Liver (tissue), 9 donors: ENCODE results near the gene FAM25A. TPM values are rescaled to one million over a fixed set of nuclear protein-coding genes. Genes with fewer than 3 reads are reported as not detected.

Experiments used
- DNase-seq: peaks from one replicate; pipeline ENCODE4 v3.0.0-alpha.2; 2017; ENCODE audit warnings: low spot score
- H3K27ac ChIP-seq, 2 donors: one replicate each; pipeline ENCODE4 v1.7.0; 2013; ENCODE audit warnings: inconsistent platforms in 2 of 2, low read length in 2 of 2, control low read depth in 1 of 2, low read depth in 1 of 2, mild to moderate bottlenecking in 1 of 2
- H3K27me3 ChIP-seq, 4 donors: one replicate each; pipeline versions ENCODE4 v1.6.1 to v1.7.0; 2013; ENCODE audit warnings: low read length in 3 of 4, inconsistent platforms in 1 of 4, mild to moderate bottlenecking in 1 of 4, moderate library complexity in 1 of 4; ENCODE audit not compliant: control insufficient read depth in 4 of 4, insufficient read depth in 4 of 4
- H3K36me3 ChIP-seq, 4 donors: one replicate each; pipeline versions ENCODE4 v1.6.1 to v1.7.0; 2013; ENCODE audit warnings: low read length in 3 of 4, mild to moderate bottlenecking in 3 of 4, low read depth in 1 of 4, moderate library complexity in 1 of 4; ENCODE audit not compliant: control insufficient read depth in 4 of 4, insufficient read depth in 3 of 4
- H3K4me1 ChIP-seq, 4 donors: one replicate each; pipeline versions ENCODE4 v1.6.1 to v1.7.0; 2013; ENCODE audit warnings: low read length in 3 of 4, mild to moderate bottlenecking in 3 of 4, moderate library complexity in 1 of 4; ENCODE audit not compliant: control insufficient read depth in 4 of 4, insufficient read depth in 4 of 4
- H3K4me3 ChIP-seq, 3 donors: one replicate each; pipeline versions ENCODE4 v1.6.1 to v1.7.0; 2013; ENCODE audit warnings: low read length in 3 of 3, control low read depth in 1 of 3, low read depth in 1 of 3, mild to moderate bottlenecking in 1 of 3
- H3K9ac ChIP-seq, 2 donors: one replicate each; pipeline ENCODE4 v1.7.0; 2013; ENCODE audit warnings: low read length in 2 of 2, mild to moderate bottlenecking in 2 of 2, moderate library complexity in 2 of 2, control low read depth in 1 of 2, low read depth in 1 of 2
- H3K9me3 ChIP-seq, 4 donors: one replicate each; pipeline versions ENCODE4 v1.6.1 to v1.7.0; 2013; ENCODE audit warnings: low read length in 3 of 4; ENCODE audit not compliant: control insufficient read depth in 4 of 4
- EGR1 ChIP-seq, 2 donors: IDR thresholded peaks; 2 replicates each; pipeline ENCODE4 v1.6.1; 2016 to 2018; ENCODE audit warnings: antibody characterized with exemption in 2 of 2, low read depth in 2 of 2
- FOXA1 ChIP-seq: IDR thresholded peaks from 2 replicates; pipeline ENCODE4 v1.6.1; 2016; ENCODE audit warnings: antibody characterized with exemption
- FOXA2 ChIP-seq: IDR thresholded peaks from 2 replicates; pipeline ENCODE4 v1.6.1; 2016; ENCODE audit warnings: antibody characterized with exemption
- GABPA ChIP-seq, 2 donors: IDR thresholded peaks in 1 of 2; conservative IDR thresholded peaks in 1 of 2; 2 replicates each; pipeline ENCODE4 v1.6.1; 2016; ENCODE audit warnings: antibody characterized with exemption in 2 of 2, mild to moderate bottlenecking in 1 of 2, moderate library complexity in 1 of 2
- HNF4A ChIP-seq, 2 donors: conservative IDR thresholded peaks; 2 replicates each; pipeline ENCODE4 v1.6.1; 2016; ENCODE audit warnings: antibody characterized with exemption in 2 of 2, mild to moderate bottlenecking in 2 of 2
- HNF4G ChIP-seq: IDR thresholded peaks from 2 replicates; pipeline ENCODE4 v1.6.1; 2016; ENCODE audit warnings: antibody characterized with exemption
- JUND ChIP-seq, 2 donors: IDR thresholded peaks; 2 replicates each; pipeline ENCODE4 v1.6.1; 2016; ENCODE audit warnings: antibody characterized with exemption in 2 of 2
- NR2F2 ChIP-seq: IDR thresholded peaks from 2 replicates; pipeline ENCODE4 v1.6.1; 2016; ENCODE audit warnings: antibody characterized with exemption
- RAD21 ChIP-seq, 2 donors: IDR thresholded peaks; 2 replicates each; pipeline ENCODE4 v1.6.1; 2016; ENCODE audit warnings: antibody characterized with exemption in 2 of 2, mild to moderate bottlenecking in 2 of 2
- RXRA ChIP-seq, 2 donors: IDR thresholded peaks; 2 replicates each; pipeline ENCODE4 v1.6.1; 2017 to 2018; ENCODE audit warnings: antibody characterized with exemption in 2 of 2, mild to moderate bottlenecking in 1 of 2
- SP1 ChIP-seq: IDR thresholded peaks from 2 replicates; pipeline ENCODE4 v1.6.1; 2018; ENCODE audit warnings: antibody characterized with exemption, mild to moderate bottlenecking
- TAF1 ChIP-seq: conservative IDR thresholded peaks from 2 replicates; pipeline ENCODE4 v1.6.1; 2016; ENCODE audit warnings: antibody characterized with exemption, mild to moderate bottlenecking
- YY1 ChIP-seq: IDR thresholded peaks from 2 replicates; pipeline ENCODE4 v1.6.1; 2016; ENCODE audit warnings: antibody characterized with exemption, mild to moderate bottlenecking
- WGBS: extraction: QIAGEN DNeasy Blood & Tissue Kit; methylation state at CpG from one replicate; pipeline ENCODE4 v1.1.7; 2013; 5-methylcytosine and 5-hydroxymethylcytosine counted together
- polyA plus RNA-seq, 2 donors: library from polyadenylated mRNA; stranded (reverse) in 1 of 2; unstranded in 1 of 2; fragments of 200-250 nt in 1 of 2; fragments of >200 nt in 1 of 2; fragmentation: Nextera tagmentation in 1 of 2; extraction: Ambion mirVana in 1 of 2; gene quantifications; one replicate each; pipeline versions ENCODE4 v1.2.1 to v1.2.3, GENCODE V29; 2013 to 2015
- total RNA-seq, 2 donors: library from RNA; depleted of rRNA; stranded (reverse); fragments of >200 nt; gene quantifications; one replicate each; pipeline ENCODE4 v1.2.3, GENCODE V29; 2014
- TF ChIP-seq, protein P1 (sequence below): IDR thresholded peaks from 2 replicates; pipeline ENCODE4 v1.6.1; 2016; ENCODE audit warnings: antibody characterized with exemption
- TF ChIP-seq, protein P2 (sequence below): IDR thresholded peaks from 2 replicates; pipeline ENCODE4 v1.6.1; 2016; ENCODE audit warnings: antibody characterized with exemption
- TF ChIP-seq, protein P3 (sequence below): IDR thresholded peaks from 2 replicates; pipeline ENCODE4 v1.6.1; 2016; ENCODE audit warnings: antibody characterized with exemption, mild to moderate bottlenecking
- TF ChIP-seq, protein P4 (sequence below): IDR thresholded peaks from 2 replicates; pipeline ENCODE4 v1.6.1; 2016; ENCODE audit warnings: antibody characterized with exemption
- TF ChIP-seq, protein P5 (sequence below): fragments of 150-350 bp; IDR thresholded peaks from 2 replicates; pipeline ENCODE4 v1.5.1; 2017; ENCODE audit warnings: improper control_type of control experiment, low read depth, low read length; ENCODE audit not compliant: missing input control
- donor health status: healthy.
- donor health status: healthy.
- donor health status: healthy.
- donor health status: healthy.
- donor health status: healthy.

Gene FAM25A
- total and polyA plus RNA-seq, 4 donors: not detected

DNA sequence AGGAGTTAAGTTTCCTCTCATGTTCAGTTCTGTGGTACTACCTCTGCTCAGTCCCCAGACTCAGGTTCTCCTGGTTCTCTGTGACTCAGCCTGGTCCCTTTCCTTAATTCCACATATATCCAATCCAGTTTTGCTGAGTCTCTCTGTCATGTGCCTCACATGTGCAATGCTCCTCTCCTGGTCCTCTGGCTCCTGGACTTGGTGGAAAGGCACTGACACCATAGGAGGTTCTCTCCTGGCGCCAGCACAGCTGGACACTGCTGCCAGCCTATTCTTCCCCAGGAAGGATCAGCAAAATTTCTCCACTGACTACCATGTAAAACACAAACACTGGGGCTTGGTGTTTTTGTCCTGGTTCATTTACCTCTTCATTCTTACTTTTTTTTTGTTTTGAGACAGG is 46.8 kb downstream of the FAM25A start:
- TF ChIP-seq, protein P1, sequence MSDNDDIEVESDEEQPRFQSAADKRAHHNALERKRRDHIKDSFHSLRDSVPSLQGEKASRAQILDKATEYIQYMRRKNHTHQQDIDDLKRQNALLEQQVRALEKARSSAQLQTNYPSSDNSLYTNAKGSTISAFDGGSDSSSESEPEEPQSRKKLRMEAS: no peak
- TF ChIP-seq, protein P2, sequence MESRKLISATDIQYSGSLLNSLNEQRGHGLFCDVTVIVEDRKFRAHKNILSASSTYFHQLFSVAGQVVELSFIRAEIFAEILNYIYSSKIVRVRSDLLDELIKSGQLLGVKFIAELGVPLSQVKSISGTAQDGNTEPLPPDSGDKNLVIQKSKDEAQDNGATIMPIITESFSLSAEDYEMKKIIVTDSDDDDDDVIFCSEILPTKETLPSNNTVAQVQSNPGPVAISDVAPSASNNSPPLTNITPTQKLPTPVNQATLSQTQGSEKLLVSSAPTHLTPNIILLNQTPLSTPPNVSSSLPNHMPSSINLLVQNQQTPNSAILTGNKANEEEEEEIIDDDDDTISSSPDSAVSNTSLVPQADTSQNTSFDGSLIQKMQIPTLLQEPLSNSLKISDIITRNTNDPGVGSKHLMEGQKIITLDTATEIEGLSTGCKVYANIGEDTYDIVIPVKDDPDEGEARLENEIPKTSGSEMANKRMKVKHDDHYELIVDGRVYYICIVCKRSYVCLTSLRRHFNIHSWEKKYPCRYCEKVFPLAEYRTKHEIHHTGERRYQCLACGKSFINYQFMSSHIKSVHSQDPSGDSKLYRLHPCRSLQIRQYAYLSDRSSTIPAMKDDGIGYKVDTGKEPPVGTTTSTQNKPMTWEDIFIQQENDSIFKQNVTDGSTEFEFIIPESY: no peak
- TF ChIP-seq SP1 (no peak), RAD21 (IDR thresholded peaks at IDR 0.05) (no peak), EGR1 (IDR thresholded peaks at IDR 0.05; ENCODE audit: low read depth in 2 of 2) (no peak), TAF1 (no peak), JUND (IDR thresholded peaks at IDR 0.05) (no peak), GABPA (IDR thresholded peaks at IDR 0.05 in 1 of 2, conservative IDR thresholded peaks at IDR 0.05 in 1 of 2) (no peak), FOXA2 (no peak), YY1 (no peak), HNF4A (conservative IDR thresholded peaks at IDR 0.05) (no peak), HNF4G (no peak), RXRA (IDR thresholded peaks at IDR 0.05) (no peak), NR2F2 (no peak), FOXA1 (no peak)
- TF ChIP-seq, protein P3, sequence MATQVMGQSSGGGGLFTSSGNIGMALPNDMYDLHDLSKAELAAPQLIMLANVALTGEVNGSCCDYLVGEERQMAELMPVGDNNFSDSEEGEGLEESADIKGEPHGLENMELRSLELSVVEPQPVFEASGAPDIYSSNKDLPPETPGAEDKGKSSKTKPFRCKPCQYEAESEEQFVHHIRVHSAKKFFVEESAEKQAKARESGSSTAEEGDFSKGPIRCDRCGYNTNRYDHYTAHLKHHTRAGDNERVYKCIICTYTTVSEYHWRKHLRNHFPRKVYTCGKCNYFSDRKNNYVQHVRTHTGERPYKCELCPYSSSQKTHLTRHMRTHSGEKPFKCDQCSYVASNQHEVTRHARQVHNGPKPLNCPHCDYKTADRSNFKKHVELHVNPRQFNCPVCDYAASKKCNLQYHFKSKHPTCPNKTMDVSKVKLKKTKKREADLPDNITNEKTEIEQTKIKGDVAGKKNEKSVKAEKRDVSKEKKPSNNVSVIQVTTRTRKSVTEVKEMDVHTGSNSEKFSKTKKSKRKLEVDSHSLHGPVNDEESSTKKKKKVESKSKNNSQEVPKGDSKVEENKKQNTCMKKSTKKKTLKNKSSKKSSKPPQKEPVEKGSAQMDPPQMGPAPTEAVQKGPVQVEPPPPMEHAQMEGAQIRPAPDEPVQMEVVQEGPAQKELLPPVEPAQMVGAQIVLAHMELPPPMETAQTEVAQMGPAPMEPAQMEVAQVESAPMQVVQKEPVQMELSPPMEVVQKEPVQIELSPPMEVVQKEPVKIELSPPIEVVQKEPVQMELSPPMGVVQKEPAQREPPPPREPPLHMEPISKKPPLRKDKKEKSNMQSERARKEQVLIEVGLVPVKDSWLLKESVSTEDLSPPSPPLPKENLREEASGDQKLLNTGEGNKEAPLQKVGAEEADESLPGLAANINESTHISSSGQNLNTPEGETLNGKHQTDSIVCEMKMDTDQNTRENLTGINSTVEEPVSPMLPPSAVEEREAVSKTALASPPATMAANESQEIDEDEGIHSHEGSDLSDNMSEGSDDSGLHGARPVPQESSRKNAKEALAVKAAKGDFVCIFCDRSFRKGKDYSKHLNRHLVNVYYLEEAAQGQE: no peak
- TF ChIP-seq, protein P4, sequence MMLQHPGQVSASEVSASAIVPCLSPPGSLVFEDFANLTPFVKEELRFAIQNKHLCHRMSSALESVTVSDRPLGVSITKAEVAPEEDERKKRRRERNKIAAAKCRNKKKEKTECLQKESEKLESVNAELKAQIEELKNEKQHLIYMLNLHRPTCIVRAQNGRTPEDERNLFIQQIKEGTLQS: no peak
- TF ChIP-seq, protein P5, sequence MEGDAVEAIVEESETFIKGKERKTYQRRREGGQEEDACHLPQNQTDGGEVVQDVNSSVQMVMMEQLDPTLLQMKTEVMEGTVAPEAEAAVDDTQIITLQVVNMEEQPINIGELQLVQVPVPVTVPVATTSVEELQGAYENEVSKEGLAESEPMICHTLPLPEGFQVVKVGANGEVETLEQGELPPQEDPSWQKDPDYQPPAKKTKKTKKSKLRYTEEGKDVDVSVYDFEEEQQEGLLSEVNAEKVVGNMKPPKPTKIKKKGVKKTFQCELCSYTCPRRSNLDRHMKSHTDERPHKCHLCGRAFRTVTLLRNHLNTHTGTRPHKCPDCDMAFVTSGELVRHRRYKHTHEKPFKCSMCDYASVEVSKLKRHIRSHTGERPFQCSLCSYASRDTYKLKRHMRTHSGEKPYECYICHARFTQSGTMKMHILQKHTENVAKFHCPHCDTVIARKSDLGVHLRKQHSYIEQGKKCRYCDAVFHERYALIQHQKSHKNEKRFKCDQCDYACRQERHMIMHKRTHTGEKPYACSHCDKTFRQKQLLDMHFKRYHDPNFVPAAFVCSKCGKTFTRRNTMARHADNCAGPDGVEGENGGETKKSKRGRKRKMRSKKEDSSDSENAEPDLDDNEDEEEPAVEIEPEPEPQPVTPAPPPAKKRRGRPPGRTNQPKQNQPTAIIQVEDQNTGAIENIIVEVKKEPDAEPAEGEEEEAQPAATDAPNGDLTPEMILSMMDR: no peak
- Histone ChIP-seq H3K4me3 (no peak overlapping the region), H3K9me3 (no peaks in the 10 kb centered on the region), H3K27me3 (no peaks in the 10 kb centered on the region), H3K4me1 (peaks cover 4 to 21% (median 18%) of the 10 kb centered on the region in 4 donors), H3K36me3 (peaks cover 5 to 64% (median 55%) of the 10 kb centered on the region in 4 donors), H3K27ac (no peak overlapping the region), H3K9ac (no peak overlapping the region)
- DNase-seq: no peak
- WGBS: 94% methylated on average over 1 of the region's 1 CpG
